ENCODE data around the gene OBI1.

OBI1 gene

GRCh38 chr13:78689011-78689410 is 30.1 kb upstream of the OBI1 start:
- H3K4me2 ChIP-seq (ENCODE audit: low read length) = no peak overlapping the region
- H3F3A ChIP-seq (ENCODE audit: insufficient read depth, low read length) = no peaks in the 10 kb centered on the region
- H3K36me3 ChIP-seq (ENCODE audit: insufficient read depth, low read length) = no peaks in the 10 kb centered on the region
- H3K27me3 ChIP-seq (ENCODE audit: insufficient read depth, low read length) = no peaks in the 10 kb centered on the region
- no peak overlapping the region for H3K27ac ChIP-seq (ENCODE audit: low read depth, low read length, poor library complexity, severe bottlenecking)
- H3K4me1 ChIP-seq (ENCODE audit: insufficient read depth, low read length, severe bottlenecking) = no peaks in the 10 kb centered on the region
- H3K9ac ChIP-seq (ENCODE audit: low read length) = no peak overlapping the region
- no peaks in the 10 kb centered on the region for H4K20me1 ChIP-seq (ENCODE audit: insufficient read depth, low read length)
- H3K9me3 ChIP-seq (ENCODE audit: low read length) = no peaks in the 10 kb centered on the region
- TF ChIP-seq CTCF (IDR thresholded peaks at IDR 0.05; ENCODE audit: low read length) (no peak), EZH2 (IDR thresholded peaks at IDR 0.05; ENCODE audit: borderline replicate concordance, low read length) (no peak)
- H3K9me2 ChIP-seq (ENCODE audit: low read depth, low read length) = no peaks in the 10 kb centered on the region
- H2AFZ ChIP-seq (ENCODE audit: low read length) = no peak overlapping the region
- H3K79me2 ChIP-seq (ENCODE audit: insufficient read depth, low read length) = no peaks in the 10 kb centered on the region
- no peak overlapping the region for H3K4me3 ChIP-seq (ENCODE audit: low read depth, low read length, poor library complexity, severe bottlenecking)

GRCh38 chr13:78686461-78686860 is 27.5 kb upstream of the OBI1 start:
- no peak overlapping the region for H3K9ac ChIP-seq (ENCODE audit: low read length)
- no peaks in the 10 kb centered on the region for H3F3A ChIP-seq (ENCODE audit: insufficient read depth, low read length)
- no peak overlapping the region for H3K4me3 ChIP-seq (ENCODE audit: low read depth, low read length, poor library complexity, severe bottlenecking)
- no peaks in the 10 kb centered on the region for H3K27me3 ChIP-seq (ENCODE audit: insufficient read depth, low read length)
- H3K9me2 ChIP-seq (ENCODE audit: low read depth, low read length) = no peaks in the 10 kb centered on the region
- no peaks in the 10 kb centered on the region for H3K79me2 ChIP-seq (ENCODE audit: insufficient read depth, low read length)
- H4K20me1 ChIP-seq (ENCODE audit: insufficient read depth, low read length) = no peaks in the 10 kb centered on the region
- H3K4me2 ChIP-seq (ENCODE audit: low read length) = no peak overlapping the region
- no peaks in the 10 kb centered on the region for H3K9me3 ChIP-seq (ENCODE audit: low read length)
- H3K4me1 ChIP-seq (ENCODE audit: insufficient read depth, low read length, severe bottlenecking) = no peaks in the 10 kb centered on the region
- TF ChIP-seq EZH2 (IDR thresholded peaks at IDR 0.05; ENCODE audit: borderline replicate concordance, low read length) (no peak), CTCF (IDR thresholded peaks at IDR 0.05; ENCODE audit: low read length) (no peak)
- no peaks in the 10 kb centered on the region for H3K36me3 ChIP-seq (ENCODE audit: insufficient read depth, low read length)
- H2AFZ ChIP-seq (ENCODE audit: low read length) = no peak overlapping the region
- H3K27ac ChIP-seq (ENCODE audit: low read depth, low read length, poor library complexity, severe bottlenecking) = no peak overlapping the region

- no peak overlapping the region for H3K27ac ChIP-seq (ENCODE audit: low read depth, low read length, poor library complexity, severe bottlenecking)
- H3K4me3 ChIP-seq (ENCODE audit: low read depth, low read length, poor library complexity, severe bottlenecking) = no peak overlapping the region
- no peaks in the 10 kb centered on the region for H3K4me1 ChIP-seq (ENCODE audit: insufficient read depth, low read length, severe bottlenecking)
- no peak overlapping the region for H2AFZ ChIP-seq (ENCODE audit: low read length)
- no peaks in the 10 kb centered on the region for H3F3A ChIP-seq (ENCODE audit: insufficient read depth, low read length)
- H3K9me3 ChIP-seq (ENCODE audit: low read length) = no peaks in the 10 kb centered on the region
- no peaks in the 10 kb centered on the region for H3K36me3 ChIP-seq (ENCODE audit: insufficient read depth, low read length)
- H3K79me2 ChIP-seq (ENCODE audit: insufficient read depth, low read length) = no peaks in the 10 kb centered on the region
- no peak overlapping the region for H3K4me2 ChIP-seq (ENCODE audit: low read length)
- H3K27me3 ChIP-seq (ENCODE audit: insufficient read depth, low read length) = no peaks in the 10 kb centered on the region
- H3K9me2 ChIP-seq (ENCODE audit: low read depth, low read length) = no peaks in the 10 kb centered on the region
- no peaks in the 10 kb centered on the region for H4K20me1 ChIP-seq (ENCODE audit: insufficient read depth, low read length)
- TF ChIP-seq EZH2 (IDR thresholded peaks at IDR 0.05; ENCODE audit: borderline replicate concordance, low read length) = no peak
- TF ChIP-seq CTCF (IDR thresholded peaks at IDR 0.05; ENCODE audit: low read length) = no peak
- H3K9ac ChIP-seq (ENCODE audit: low read length) = no peak overlapping the region
Measured at GRCh38 chr13:78680576-78681350, 21.8 kb upstream of the OBI1 start.
